ENCODE measurements around the gene OR13A1.
"Not testable (repeated sequence)": the region's sequence is repeated elsewhere in the genome, so short reads cannot be mapped to it uniquely, and the experiment has no call there.

Gene OR13A1

GRCh38 chr10:45315508-45315907, at the start of gene OR13A1:
Gene OR13A1 (minus strand): TSS chr10:45315608. CDS start chr10:45304422, 11,186 bp downstream.
- Histone ChIP-seq H3K4me1 (ENCODE audit: control insufficient read depth in 5 of 5, insufficient read depth in 5 of 5, low read length in 5 of 5) (no peaks in the 10 kb centered on the region), H3K36me3 (ENCODE audit: control insufficient read depth in 5 of 5, insufficient read depth in 5 of 5, low read length in 5 of 5) (no peaks in the 10 kb centered on the region), H3K27ac (ENCODE audit: low read depth, low read length) (no peak within 1 kb of the TSS), H3K4me3 (ENCODE audit: low read depth in 1 of 5, low read length in 5 of 5) (no peak within 1 kb of the TSS), H3K9ac (ENCODE audit: low read length in 5 of 5) (no peak within 1 kb of the TSS), H3K9me3 (ENCODE audit: control insufficient read depth in 5 of 5, low read length in 5 of 5) (peaks cover 0 to 13% (median 0%) of the 10 kb centered on the region in 5 donors), H3K27me3 (ENCODE audit: control insufficient read depth in 5 of 5, insufficient read depth in 4 of 5, low read length in 5 of 5) (no peaks in the 10 kb centered on the region)

DNA sequence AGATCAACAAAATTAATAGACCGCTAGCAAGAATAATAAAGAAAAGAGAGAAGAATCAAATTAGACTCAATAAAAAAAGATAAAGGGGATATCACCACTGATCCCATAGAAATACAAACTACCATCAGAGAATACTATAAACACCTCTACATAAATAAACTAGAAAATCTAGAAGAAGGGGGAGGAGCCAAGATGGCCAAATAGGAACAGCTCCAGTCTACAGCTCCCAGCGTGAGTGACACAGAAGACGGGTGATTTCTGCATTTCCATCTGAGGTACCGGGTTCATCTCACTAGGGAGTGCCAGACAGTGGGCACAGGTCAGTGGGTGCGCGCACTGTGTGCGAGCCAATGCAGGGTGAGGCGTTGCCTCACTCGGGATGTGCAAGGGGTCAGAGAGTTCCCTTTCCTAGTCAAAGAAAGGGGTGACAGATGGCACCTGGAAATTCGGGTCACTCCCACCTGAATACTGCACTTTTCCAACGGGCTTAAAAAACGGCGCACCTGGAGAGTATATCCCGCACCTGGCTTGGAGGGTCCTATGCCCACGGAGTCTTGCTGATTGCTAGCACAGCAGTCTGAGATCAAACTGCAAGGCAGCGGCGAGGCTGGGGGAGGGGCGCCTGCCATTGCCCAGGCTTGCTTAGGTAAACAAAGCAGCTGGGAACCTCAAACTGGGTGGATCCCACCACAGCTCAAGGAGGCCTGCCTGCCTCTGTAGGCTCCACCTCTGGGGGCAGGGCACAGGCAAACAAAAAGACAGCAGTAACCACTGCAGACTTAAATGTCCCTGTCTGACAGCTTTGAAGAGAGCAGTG, 46.8 kb upstream of the OR13A1 start:
- H3K27ac ChIP-seq (ENCODE audit: low read depth, low read length); H3K9ac ChIP-seq (ENCODE audit: low read length in 5 of 5); H3K4me3 ChIP-seq (ENCODE audit: low read depth in 1 of 5, low read length in 5 of 5); H3K9me3 ChIP-seq (ENCODE audit: control insufficient read depth in 5 of 5, low read length in 5 of 5); H3K36me3 ChIP-seq (ENCODE audit: control insufficient read depth in 5 of 5, insufficient read depth in 5 of 5, low read length in 5 of 5); H3K27me3 ChIP-seq (ENCODE audit: control insufficient read depth in 5 of 5, insufficient read depth in 4 of 5, low read length in 5 of 5); H3K4me1 ChIP-seq (ENCODE audit: control insufficient read depth in 5 of 5, insufficient read depth in 5 of 5, low read length in 5 of 5): not testable (repeated sequence)

DNA sequence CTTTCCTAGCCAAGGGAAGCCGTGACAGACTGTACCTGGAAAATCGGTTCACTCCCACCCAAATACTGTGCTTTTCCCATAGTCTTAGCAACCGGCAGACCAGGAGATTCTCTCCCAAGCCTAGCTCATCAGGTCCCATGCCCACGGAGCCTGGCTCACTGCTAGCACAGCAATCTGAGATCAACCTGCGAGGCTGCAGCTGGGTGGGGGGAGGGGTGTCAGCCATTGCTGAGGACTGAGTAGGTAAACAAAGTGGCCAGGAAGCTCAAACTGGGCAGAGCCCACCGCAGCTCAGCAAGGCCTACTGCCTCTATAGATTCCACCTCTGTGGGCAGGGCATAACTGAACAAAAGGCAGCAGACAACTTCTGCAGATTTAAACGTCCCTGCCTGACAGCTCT, 43.6 kb upstream of the OR13A1 start:
- not testable (repeated sequence) for H3K4me3 ChIP-seq (ENCODE audit: low read depth in 1 of 5, low read length in 5 of 5); H3K9me3 ChIP-seq (ENCODE audit: control insufficient read depth in 5 of 5, low read length in 5 of 5); H3K9ac ChIP-seq (ENCODE audit: low read length in 5 of 5)

DNA sequence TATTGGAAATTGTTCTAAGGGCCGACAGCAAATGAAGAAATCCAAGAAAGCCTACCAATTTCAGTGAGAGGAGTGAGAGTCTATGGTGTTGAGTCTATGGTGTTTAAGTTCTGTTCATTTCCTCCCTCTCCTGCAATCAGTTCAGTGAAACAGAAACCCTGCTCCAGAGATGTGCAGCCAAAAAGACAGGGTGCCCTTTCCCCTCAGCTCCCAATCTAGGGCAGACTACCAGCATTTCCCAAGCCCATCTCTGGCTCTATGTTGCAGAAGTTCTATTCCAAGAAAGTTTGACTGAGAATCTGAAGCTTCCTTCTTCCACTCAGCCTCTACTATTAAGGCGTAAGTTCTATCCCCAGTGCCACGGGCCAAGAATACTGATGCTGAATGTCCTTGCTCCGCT, 40.1 kb upstream of the OR13A1 start:
- no peak overlapping the region for H3K9ac ChIP-seq (ENCODE audit: low read length in 5 of 5)
- no peaks in the 10 kb centered on the region for H3K9me3 ChIP-seq (ENCODE audit: control insufficient read depth in 5 of 5, low read length in 5 of 5)
- H3K36me3 ChIP-seq (ENCODE audit: control insufficient read depth in 5 of 5, insufficient read depth in 5 of 5, low read length in 5 of 5) = no peaks in the 10 kb centered on the region
- no peak overlapping the region for H3K27ac ChIP-seq (ENCODE audit: low read depth, low read length)
- H3K27me3 ChIP-seq (ENCODE audit: control insufficient read depth in 5 of 5, insufficient read depth in 4 of 5, low read length in 5 of 5) = no peaks in the 10 kb centered on the region
- peaks cover 0 to 10% (median 2%) of the 10 kb centered on the region in 5 donors for H3K4me1 ChIP-seq (ENCODE audit: control insufficient read depth in 5 of 5, insufficient read depth in 5 of 5, low read length in 5 of 5)
- H3K4me3 ChIP-seq (ENCODE audit: low read depth in 1 of 5, low read length in 5 of 5) = no peak overlapping the region

More for the DNA sequence above, 43.6 kb upstream of the OR13A1 start:
- H3K36me3 ChIP-seq (ENCODE audit: control insufficient read depth in 5 of 5, insufficient read depth in 5 of 5, low read length in 5 of 5); H3K4me1 ChIP-seq (ENCODE audit: control insufficient read depth in 5 of 5, insufficient read depth in 5 of 5, low read length in 5 of 5); H3K27ac ChIP-seq (ENCODE audit: low read depth, low read length); H3K27me3 ChIP-seq (ENCODE audit: control insufficient read depth in 5 of 5, insufficient read depth in 4 of 5, low read length in 5 of 5): not testable (repeated sequence)

GRCh38 chr10:45354261-45354660, 38.9 kb upstream of the OR13A1 start:
- no peaks in the 10 kb centered on the region for H3K9me3 ChIP-seq (ENCODE audit: control insufficient read depth in 5 of 5, low read length in 5 of 5)
- H3K9ac ChIP-seq (ENCODE audit: low read length in 5 of 5) = no peak overlapping the region
- no peak overlapping the region for H3K4me3 ChIP-seq (ENCODE audit: low read depth in 1 of 5, low read length in 5 of 5)
- no peaks in the 10 kb centered on the region for H3K27me3 ChIP-seq (ENCODE audit: control insufficient read depth in 5 of 5, insufficient read depth in 4 of 5, low read length in 5 of 5)
- H3K4me1 ChIP-seq (ENCODE audit: control insufficient read depth in 5 of 5, insufficient read depth in 5 of 5, low read length in 5 of 5) = peaks cover 0 to 10% (median 2%) of the 10 kb centered on the region in 5 donors
- no peaks in the 10 kb centered on the region for H3K36me3 ChIP-seq (ENCODE audit: control insufficient read depth in 5 of 5, insufficient read depth in 5 of 5, low read length in 5 of 5)
- H3K27ac ChIP-seq (ENCODE audit: low read depth, low read length) = no peak overlapping the region

- H3K4me3 ChIP-seq (ENCODE audit: low read depth in 1 of 5, low read length in 5 of 5) = no peak overlapping the region
- no peaks in the 10 kb centered on the region for H3K36me3 ChIP-seq (ENCODE audit: control insufficient read depth in 5 of 5, insufficient read depth in 5 of 5, low read length in 5 of 5)
- H3K27me3 ChIP-seq (ENCODE audit: control insufficient read depth in 5 of 5, insufficient read depth in 4 of 5, low read length in 5 of 5) = no peaks in the 10 kb centered on the region
- no peaks in the 10 kb centered on the region for H3K9me3 ChIP-seq (ENCODE audit: control insufficient read depth in 5 of 5, low read length in 5 of 5)
- peaks cover 0 to 10% (median 2%) of the 10 kb centered on the region in 5 donors for H3K4me1 ChIP-seq (ENCODE audit: control insufficient read depth in 5 of 5, insufficient read depth in 5 of 5, low read length in 5 of 5)
- no peak overlapping the region for H3K9ac ChIP-seq (ENCODE audit: low read length in 5 of 5)
- H3K27ac ChIP-seq (ENCODE audit: low read depth, low read length) = no peak overlapping the region
Observed at GRCh38 chr10:45353186-45353585, 37.8 kb upstream of the OR13A1 start.

GRCh38 chr10:45348196-45348765, 32.9 kb upstream of the OR13A1 start:
- H3K36me3 ChIP-seq (ENCODE audit: control insufficient read depth in 5 of 5, insufficient read depth in 5 of 5, low read length in 5 of 5); H3K9me3 ChIP-seq (ENCODE audit: control insufficient read depth in 5 of 5, low read length in 5 of 5); H3K4me3 ChIP-seq (ENCODE audit: low read depth in 1 of 5, low read length in 5 of 5); H3K4me1 ChIP-seq (ENCODE audit: control insufficient read depth in 5 of 5, insufficient read depth in 5 of 5, low read length in 5 of 5); H3K27me3 ChIP-seq (ENCODE audit: control insufficient read depth in 5 of 5, insufficient read depth in 4 of 5, low read length in 5 of 5); H3K27ac ChIP-seq (ENCODE audit: low read depth, low read length); H3K9ac ChIP-seq (ENCODE audit: low read length in 5 of 5): not testable (repeated sequence)

DNA sequence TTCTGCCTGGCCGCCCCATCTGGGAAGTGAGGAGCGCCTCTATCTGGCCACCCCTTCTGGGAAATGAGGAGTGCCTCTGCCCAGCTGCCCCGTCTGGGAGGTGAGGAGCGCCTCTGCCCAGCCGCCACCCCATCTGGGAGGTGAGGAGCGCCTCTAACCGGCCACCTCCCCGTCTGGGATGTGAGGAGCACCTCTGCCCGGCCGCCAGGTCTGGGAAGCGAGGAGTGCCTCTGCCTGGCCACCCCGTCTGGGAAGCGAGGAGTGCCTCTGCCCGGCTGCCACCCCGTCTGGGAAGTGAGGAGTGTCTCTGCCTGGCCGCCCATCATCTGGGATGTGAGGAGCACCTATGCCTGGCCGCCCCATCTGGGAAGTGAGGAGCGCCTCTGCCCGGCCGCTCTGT, 32.1 kb upstream of the OR13A1 start:
- H3K9ac ChIP-seq (ENCODE audit: low read length in 5 of 5); H3K27me3 ChIP-seq (ENCODE audit: control insufficient read depth in 5 of 5, insufficient read depth in 4 of 5, low read length in 5 of 5); H3K4me3 ChIP-seq (ENCODE audit: low read depth in 1 of 5, low read length in 5 of 5); H3K9me3 ChIP-seq (ENCODE audit: control insufficient read depth in 5 of 5, low read length in 5 of 5); H3K36me3 ChIP-seq (ENCODE audit: control insufficient read depth in 5 of 5, insufficient read depth in 5 of 5, low read length in 5 of 5); H3K4me1 ChIP-seq (ENCODE audit: control insufficient read depth in 5 of 5, insufficient read depth in 5 of 5, low read length in 5 of 5); H3K27ac ChIP-seq (ENCODE audit: low read depth, low read length): not testable (repeated sequence)

- H3K27ac ChIP-seq (ENCODE audit: low read depth, low read length); H3K4me3 ChIP-seq (ENCODE audit: low read depth in 1 of 5, low read length in 5 of 5); H3K36me3 ChIP-seq (ENCODE audit: control insufficient read depth in 5 of 5, insufficient read depth in 5 of 5, low read length in 5 of 5); H3K4me1 ChIP-seq (ENCODE audit: control insufficient read depth in 5 of 5, insufficient read depth in 5 of 5, low read length in 5 of 5); H3K9me3 ChIP-seq (ENCODE audit: control insufficient read depth in 5 of 5, low read length in 5 of 5); H3K9ac ChIP-seq (ENCODE audit: low read length in 5 of 5); H3K27me3 ChIP-seq (ENCODE audit: control insufficient read depth in 5 of 5, insufficient read depth in 4 of 5, low read length in 5 of 5): not testable (repeated sequence)
Observed at GRCh38 chr10:45346652-45347335, 31.4 kb upstream of the OR13A1 start.

- not testable (repeated sequence) for H3K36me3 ChIP-seq (ENCODE audit: control insufficient read depth in 5 of 5, insufficient read depth in 5 of 5, low read length in 5 of 5); H3K9ac ChIP-seq (ENCODE audit: low read length in 5 of 5); H3K4me3 ChIP-seq (ENCODE audit: low read depth in 1 of 5, low read length in 5 of 5); H3K4me1 ChIP-seq (ENCODE audit: control insufficient read depth in 5 of 5, insufficient read depth in 5 of 5, low read length in 5 of 5); H3K27me3 ChIP-seq (ENCODE audit: control insufficient read depth in 5 of 5, insufficient read depth in 4 of 5, low read length in 5 of 5); H3K27ac ChIP-seq (ENCODE audit: low read depth, low read length)
- peaks cover 0 to 16% (median 6%) of the 10 kb centered on the region in 5 donors for H3K9me3 ChIP-seq (ENCODE audit: control insufficient read depth in 5 of 5, low read length in 5 of 5)
Observed at GRCh38 chr10:45340420-45340819, 25.0 kb upstream of the OR13A1 start.

All from subcutaneous abdominal adipose tissue (tissue), 5 donors.